K562 (cell line): ENCODE results near the gene SLC25A34. TPM values are rescaled to one million over a fixed set of nuclear protein-coding genes. Genes with fewer than 3 reads are reported as not detected.

Experiments used
- ATAC-seq: fragments of 200-7000 bp; cut with Tn5 transposase; 3 replicates; pipeline ENCODE4 v1.9.1; 2020; ENCODE audit warnings: moderate library complexity
- BruUV-seq: library from RNA; stranded (reverse); fragments of 400-500 nt; replicated peaks from 2 replicates; lab custom pipeline; 2021; lab: Mats Ljungman, UMichigan
- CTCF ChIA-PET: fragments of 300-600 bp; formaldehyde crosslinking; extraction: SDS; loops from one replicate; lab custom pipeline; 2021; ENCODE audit warnings: low intra/inter-chr PET ratio; lab: Yijun Ruan, JAX
- POLR2A ChIA-PET: fragments of 300-600, 350-650 bp; sonication (Branson Sonifier 250); formaldehyde crosslinking; extraction: SDS; loops from one replicate; lab custom pipeline; 2021; ENCODE audit warnings: antibody characterized with exemption, inconsistent platforms; lab: Yijun Ruan, JAX
- DNase-seq, 4 experiments: peaks; one replicate each; pipeline versions ENCODE4 v3.0.0 to v3.0.0-alpha.2; 2011 to 2018; ENCODE audit warnings: low spot score in 3 of 4, mixed read lengths in 3 of 4; ENCODE audit errors: extremely low read depth in 1 of 4
- FAIRE-seq: peaks from 2 replicates; lab custom pipeline; 2011; peaks lifted over from hg19 to GRCh38; lab: Jason Lieb, UNC
- H2AFZ ChIP-seq: 2 replicates; pipeline ENCODE4 v1.6.0; 2011; ENCODE audit warnings: low read depth, low read length, control low read depth, inconsistent platforms
- H3K27ac ChIP-seq: fragments of 200-600 bp; 3 replicates; pipeline ENCODE4 v1.8.0; 2011; ENCODE audit warnings: low read depth, mild to moderate bottlenecking, control low read depth, inconsistent platforms, low read length, moderate library complexity, mixed read lengths; ENCODE audit errors: extremely low read depth
- H3K27me3 ChIP-seq, 2 experiments: fragments of 300-600 bp in 1 of 2; 2 replicates in 1 of 2; 3 replicates in 1 of 2; pipeline versions ENCODE4 v1.6.0 to v1.8.0; 2011; ENCODE audit warnings: inconsistent platforms in 2 of 2, low read length in 2 of 2, mild to moderate bottlenecking in 1 of 2, mixed read lengths in 1 of 2, moderate library complexity in 1 of 2; ENCODE audit not compliant: control insufficient read depth in 2 of 2, insufficient read depth in 2 of 2
- H3K36me3 ChIP-seq: fragments of 300-600 bp; 3 replicates; pipeline ENCODE4 v1.8.0; 2011; ENCODE audit warnings: mild to moderate bottlenecking, low read length, inconsistent platforms; ENCODE audit not compliant: control insufficient read depth, insufficient read depth
- H3K4me1 ChIP-seq, 2 experiments: fragments of 200-600 bp in 1 of 2; replicated peaks in 1 of 2; 2 replicates in 1 of 2; 3 replicates in 1 of 2; pipeline versions ENCODE4 v1.5.1 to v1.8.0; 2011; ENCODE audit warnings: inconsistent platforms in 2 of 2, low read length in 2 of 2, mild to moderate bottlenecking in 1 of 2, mixed read lengths in 1 of 2, moderate library complexity in 1 of 2; ENCODE audit not compliant: control insufficient read depth in 2 of 2, insufficient read depth in 2 of 2
- H3K4me2 ChIP-seq: 2 replicates; pipeline ENCODE4 v1.6.1; 2011; ENCODE audit warnings: low read length, control low read depth, inconsistent platforms, mixed read lengths; ENCODE audit not compliant: insufficient read depth
- H3K4me3 ChIP-seq: fragments of 200-600 bp; sonication (generic), shearing (Covaris generic); 2 replicates; pipeline ENCODE4 v1.5.1; 2016; ENCODE audit warnings: control low read depth, inconsistent platforms
- H3K79me2 ChIP-seq: fragments of 200-600 bp; 3 replicates; pipeline ENCODE4 v1.8.0; 2011; ENCODE audit warnings: low read length, inconsistent platforms; ENCODE audit not compliant: control insufficient read depth, insufficient read depth
- H3K9ac ChIP-seq, 2 experiments: 2 replicates each; pipeline versions ENCODE4 v1.6.0 to v1.6.1; 2011; ENCODE audit warnings: low read depth in 2 of 2, low read length in 2 of 2, control low read depth in 1 of 2, inconsistent platforms in 1 of 2, mild to moderate bottlenecking in 1 of 2, mixed read lengths in 1 of 2; ENCODE audit not compliant: insufficient read depth in 1 of 2
- H3K9me1 ChIP-seq: one replicate; pipeline ENCODE4 v1.6.0; 2011; ENCODE audit warnings: inconsistent platforms, mild to moderate bottlenecking, low read length, moderate library complexity; ENCODE audit not compliant: control insufficient read depth, insufficient read depth
- H3K9me3 ChIP-seq: replicated peaks from 2 replicates; pipeline ENCODE4 v1.5.1; 2011; ENCODE audit warnings: low read depth, low read length, inconsistent platforms; ENCODE audit not compliant: control insufficient read depth, insufficient read depth
- H4K20me1 ChIP-seq: replicated peaks from 2 replicates; pipeline ENCODE4 v1.6.1; 2011; ENCODE audit warnings: low read length, inconsistent platforms, mixed read lengths; ENCODE audit not compliant: control insufficient read depth, insufficient read depth
- ASH1L ChIP-seq: fragments of 450-650 bp; IDR thresholded peaks from 2 replicates; pipeline ENCODE4 v1.6.1; 2018; ENCODE audit warnings: borderline replicate concordance, mild to moderate bottlenecking, low read depth; ENCODE audit not compliant: partially characterized antibody
- CEBPB ChIP-seq: fragments of 450-650 bp; IDR thresholded peaks from 2 replicates; pipeline ENCODE4 v1.6.1; 2016; ENCODE audit warnings: missing genetic modification characterization, missing compliant biosample characterization
- CREB3L1 ChIP-seq: fragments of 450-650 bp; IDR thresholded peaks from 2 replicates; pipeline ENCODE4 v1.6.1; 2014; ENCODE audit warnings: low read depth, mild to moderate bottlenecking, moderate library complexity, borderline replicate concordance
- ETS1 ChIP-seq: conservative IDR thresholded peaks from 2 replicates; pipeline ENCODE4 v1.6.1; 2011; ENCODE audit warnings: low read depth, mild to moderate bottlenecking, low read length; ENCODE audit not compliant: control insufficient read depth
- GTF2E2 ChIP-seq: fragments of 200-800 bp; sonication (Bioruptor generic); IDR thresholded peaks from 2 replicates; pipeline ENCODE4 v1.6.1; 2016; ENCODE audit warnings: missing genetic modification characterization, missing compliant biosample characterization
- IFI16 ChIP-seq: fragments of 250-450 bp; sonication (Bioruptor Pico); IDR thresholded peaks from 2 replicates; pipeline ENCODE4 v2.1.2; 2022; ENCODE audit warnings: mild to moderate bottlenecking, inconsistent platforms
- LCOR ChIP-seq: sonication (generic); formaldehyde crosslinking; IDR thresholded peaks from 2 replicates; pipeline ENCODE4 v1.8.0; 2022; ENCODE audit warnings: mild to moderate bottlenecking, missing genetic modification reagents
- MBD1 ChIP-seq: fragments of 250-450 bp; sonication (Bioruptor Pico); IDR thresholded peaks from 2 replicates; pipeline ENCODE4 v1.8.0; 2022; ENCODE audit warnings: inconsistent platforms
- POLR3A ChIP-seq: IDR thresholded peaks from 2 replicates; pipeline ENCODE4 v1.6.1; 2011; ENCODE audit warnings: borderline replicate concordance, mild to moderate bottlenecking, moderate library complexity; ENCODE audit not compliant: insufficient read length, insufficient read depth; ENCODE audit errors: extremely low read depth
- RFX5 ChIP-seq: IDR thresholded peaks from 2 replicates; pipeline ENCODE4 v1.6.1; 2011; ENCODE audit warnings: low read depth, mild to moderate bottlenecking, improper control_type of control experiment, low read length
- STAG1 ChIP-seq: sonication (generic); formaldehyde crosslinking; IDR thresholded peaks from 2 replicates; pipeline ENCODE4 v1.5.0; 2020; ENCODE audit warnings: missing genetic modification reagents, borderline replicate concordance
- TAF9B ChIP-seq: fragments of 450-650 bp; IDR thresholded peaks from 2 replicates; pipeline ENCODE4 v1.6.1; 2018; ENCODE audit warnings: mild to moderate bottlenecking; ENCODE audit not compliant: partially characterized antibody
- ZBED1 ChIP-seq: IDR thresholded peaks from 2 replicates; pipeline ENCODE4 v1.6.1; 2014
- ZBTB7A ChIP-seq: IDR thresholded peaks from 2 replicates; pipeline ENCODE4 v1.6.1; 2011; ENCODE audit warnings: low read depth, mild to moderate bottlenecking, low read length, moderate library complexity, borderline replicate concordance; ENCODE audit not compliant: control insufficient read depth
- ZNF408 ChIP-seq: fragments of 250-450 bp; sonication (Bioruptor Pico); IDR thresholded peaks from 2 replicates; pipeline ENCODE4 v1.4.0; 2020; ENCODE audit warnings: low read depth, mild to moderate bottlenecking, moderate library complexity
- ZNF780A ChIP-seq: fragments of 250-450 bp; sonication (Bioruptor Pico); IDR thresholded peaks from 2 replicates; pipeline ENCODE4 v1.5.0; 2021; ENCODE audit warnings: mild to moderate bottlenecking
- WGBS: fragments of 100-300 bp; shearing (Covaris generic); methylation state at CpG from one replicate; pipeline ENCODE4 v1.1.6; 2016; ENCODE audit warnings: low coverage, mixed read lengths; ENCODE audit not compliant: insufficient coverage; ENCODE audit errors: missing lambda C conversion rate; 5-methylcytosine and 5-hydroxymethylcytosine counted together
- in situ Hi-C: fragments of 300-500 bp; cut with MboI; formaldehyde crosslinking; loops from 4 replicates; pipeline ENCODE4 v1.15.0; 2018; ENCODE audit warnings: inconsistent platforms, mixed read lengths
- intact Hi-C: fragments of 100-400 bp; cut with micrococcal nuclease; formaldehyde crosslinking; loops from 2 replicates; pipeline ENCODE4 v1.14.2; 2022
- polyA plus RNA-seq, 8 experiments: library from polyadenylated mRNA; depleted of rRNA in 4 of 8; stranded (reverse) in 5 of 8; unstranded in 3 of 8; fragments of >200 nt; fragmentation: Nextera tagmentation in 2 of 8; fragmentation: Illumina TruSeq in 1 of 8; extraction: Ambion mirVana in 2 of 8; extraction: Trizol in 1 of 8; gene quantifications; 2 replicates each; pipeline versions ENCODE4 v1.2.1 to v1.2.3, GENCODE V29; 2011 to 2014; ENCODE audit warnings: inconsistent platforms in 1 of 8, missing spikeins in 1 of 8
- total RNA-seq, 7 experiments: library from RNA; depleted of rRNA in 6 of 7; stranded (reverse); fragments of >200 nt in 6 of 7; fragmentation: Illumina TruSeq in 2 of 7; extraction: Trizol in 2 of 7; gene quantifications; 2 replicates each; pipeline versions ENCODE4 v1.2.1 to v1.2.3, GENCODE V29; 2011 to 2021; ENCODE audit warnings: low replicate concordance in 1 of 7

Gene SLC25A34
- total and polyA plus RNA-seq, 9 of the 15 experiments (the other 6 are each of a cell fraction or from before 2014, with no cell fraction given), result 0.01 to 0.57 (median 0.16) TPM

- ChIA-PET CTCF (no interaction called here), POLR2A (interaction anchor here (0.6 kb wide), 2 partner anchors 9 to 140 kb away, joined by 3 read pairs; no protein-coding TSS in a partner anchor)
- Histone ChIP-seq H3K79me2 (no peaks in the 10 kb centered on the region), H3K36me3 (no peaks in the 10 kb centered on the region), H3K4me1 (peaks cover 5 to 8% of the 10 kb centered on the region in 2 experiments; a peak in 3 of 5 replicates), H3K9ac (no peak overlapping the region), H3K27me3 (peaks cover 0 to 12% of the 10 kb centered on the region in 2 experiments; a peak in 2 of 5 replicates), H3K27ac (no peak overlapping the region), H3K9me3 (no peaks in the 10 kb centered on the region), H4K20me1 (no peaks in the 10 kb centered on the region), H2AFZ (no peak overlapping the region), H3K4me2 (no peak overlapping the region), H3K4me3 (no peak overlapping the region), H3K9me1 (no peaks in the 10 kb centered on the region)
- FAIRE-seq (no peak), ATAC-seq (no peak), DNase-seq (no peak)
- TF ChIP-seq POLR3A (no peak), ZNF780A (CRISPR knock-in tag) (no peak), ASH1L (no peak), ZBED1 (no peak), ZNF408 (CRISPR knock-in tag) (no peak), ZBTB7A (no peak), CREB3L1 (no peak), MBD1 (CRISPR knock-in tag) (no peak), STAG1 (CRISPR knock-in tag) (no peak), IFI16 (CRISPR knock-in tag) (no peak), GTF2E2 (no peak), CEBPB (tag) (no peak), TAF9B (no peak), ETS1 (no peak), LCOR (CRISPR knock-in tag) (no peak), RFX5 (no peak)
- intact Hi-C loops, result no loop called here
- in situ Hi-C loops, result no loop called here
- WGBS, result 58% methylated on average over 10 of the region's 10 CpGs
- BruUV-seq, result no TSS peak
Observed at GRCh38 chr1:15786581-15786980, 50.5 kb downstream of the SLC25A34 start.
